KG1 (cell line): ENCODE data around the gene REEP3.
"Not testable (repeated sequence)": the region's sequence is repeated elsewhere in the genome, so short reads cannot be mapped to it uniquely, and the experiment has no call there.

Experiments
- DNase-seq: peaks from one replicate; lab custom pipeline; 2025; lab: John Stamatoyannopoulos, UW

Gene REEP3

DNA sequence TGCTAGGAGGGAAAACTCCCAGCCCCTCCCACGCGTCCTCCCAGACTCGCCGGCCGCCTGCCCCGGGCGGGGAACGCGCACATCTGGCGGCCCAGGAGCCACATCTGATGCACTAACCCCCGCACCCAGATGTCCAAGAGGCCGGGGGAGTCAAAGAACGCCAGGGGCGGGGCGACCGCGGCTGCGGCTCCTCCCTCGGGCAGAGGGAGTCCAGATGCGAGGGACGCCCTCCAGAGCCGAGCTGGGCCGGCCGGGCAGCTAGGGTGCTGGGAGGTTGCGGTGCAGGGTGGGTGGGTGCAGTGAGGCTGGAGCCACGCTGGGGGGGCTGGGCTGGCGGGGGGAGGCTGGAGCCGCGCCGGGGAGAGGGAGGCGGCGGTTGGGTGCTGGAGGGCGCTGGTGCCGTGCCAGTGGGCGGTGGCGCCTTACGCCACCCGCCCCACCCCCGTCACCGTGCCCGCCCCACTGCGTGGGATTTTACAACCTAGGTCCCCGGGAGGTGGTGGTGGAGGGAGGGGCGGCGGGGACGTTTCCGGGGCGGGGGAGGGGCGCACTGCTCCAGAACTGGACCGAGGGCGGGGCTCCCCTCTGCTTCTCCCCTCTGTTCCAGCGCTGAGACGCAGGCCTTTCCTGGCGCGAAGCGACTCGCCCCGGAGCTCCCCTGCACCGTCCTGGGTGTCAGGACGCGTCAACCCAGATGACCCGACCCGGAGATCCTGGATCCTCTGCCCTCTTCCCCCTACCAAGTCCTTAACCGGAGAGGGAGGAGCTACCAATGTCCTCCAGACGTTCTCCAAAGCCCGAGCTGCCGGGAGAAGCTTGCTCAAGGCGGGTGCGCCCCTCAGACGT is 109.1 kb downstream of the REEP3 start:
- peak; percentile 77 for DNase-seq

DNA sequence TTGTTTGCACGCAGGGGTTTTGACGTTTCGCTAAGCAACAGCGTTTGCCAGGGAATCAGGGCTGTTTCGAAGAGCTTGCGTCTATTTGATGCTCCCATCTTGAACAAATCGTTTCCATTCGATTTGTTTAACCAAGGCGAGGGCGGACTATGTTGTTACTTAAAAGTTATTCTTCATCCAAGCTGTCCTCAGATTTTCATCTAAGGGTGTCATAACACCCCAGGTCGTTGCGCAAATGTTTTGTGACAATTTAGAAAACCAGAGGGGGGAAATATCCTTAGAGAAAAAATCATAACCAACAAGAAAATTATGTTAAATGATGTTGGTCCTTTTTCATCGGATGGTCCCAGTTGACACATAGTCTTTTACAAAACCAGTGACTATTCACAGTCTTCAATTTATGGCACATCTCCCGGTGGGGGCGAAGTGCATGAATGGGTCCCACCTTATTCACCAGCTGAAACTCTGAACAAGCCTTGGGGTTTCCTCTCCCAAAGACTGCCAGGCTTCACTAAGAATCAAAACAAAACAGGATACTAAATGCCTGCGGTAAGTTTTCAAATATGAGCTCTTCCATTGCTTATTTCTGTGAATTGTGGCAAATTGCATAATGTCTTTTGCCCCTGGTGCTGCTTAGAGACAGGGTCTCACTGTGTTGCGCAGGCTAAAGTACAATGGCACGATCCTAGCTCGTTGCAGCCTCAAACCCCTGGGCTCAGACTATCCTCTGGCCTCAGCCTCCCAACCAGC is 109.9 kb downstream of the REEP3 start:
- DNase-seq = no peak

DNA sequence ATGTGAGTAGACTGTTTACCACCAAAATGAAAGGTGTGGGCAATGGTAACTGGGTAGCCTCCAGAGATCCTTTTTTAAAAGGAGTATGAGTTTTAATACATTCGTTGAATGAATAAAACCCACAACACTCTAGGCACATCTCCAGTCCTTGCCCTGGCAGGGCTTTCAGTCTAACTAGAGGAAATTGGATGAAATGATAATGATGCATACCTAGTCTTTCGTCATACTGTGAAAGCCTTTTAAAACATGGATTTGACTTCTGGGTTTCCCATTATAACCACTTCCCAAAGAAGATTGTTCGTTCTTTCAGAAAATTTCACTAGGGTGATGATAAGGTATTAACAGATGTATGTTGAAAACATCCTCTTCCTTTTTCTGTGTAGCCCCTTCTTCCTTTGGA is 110.8 kb downstream of the REEP3 start:
- DNase-seq = no peak

DNA sequence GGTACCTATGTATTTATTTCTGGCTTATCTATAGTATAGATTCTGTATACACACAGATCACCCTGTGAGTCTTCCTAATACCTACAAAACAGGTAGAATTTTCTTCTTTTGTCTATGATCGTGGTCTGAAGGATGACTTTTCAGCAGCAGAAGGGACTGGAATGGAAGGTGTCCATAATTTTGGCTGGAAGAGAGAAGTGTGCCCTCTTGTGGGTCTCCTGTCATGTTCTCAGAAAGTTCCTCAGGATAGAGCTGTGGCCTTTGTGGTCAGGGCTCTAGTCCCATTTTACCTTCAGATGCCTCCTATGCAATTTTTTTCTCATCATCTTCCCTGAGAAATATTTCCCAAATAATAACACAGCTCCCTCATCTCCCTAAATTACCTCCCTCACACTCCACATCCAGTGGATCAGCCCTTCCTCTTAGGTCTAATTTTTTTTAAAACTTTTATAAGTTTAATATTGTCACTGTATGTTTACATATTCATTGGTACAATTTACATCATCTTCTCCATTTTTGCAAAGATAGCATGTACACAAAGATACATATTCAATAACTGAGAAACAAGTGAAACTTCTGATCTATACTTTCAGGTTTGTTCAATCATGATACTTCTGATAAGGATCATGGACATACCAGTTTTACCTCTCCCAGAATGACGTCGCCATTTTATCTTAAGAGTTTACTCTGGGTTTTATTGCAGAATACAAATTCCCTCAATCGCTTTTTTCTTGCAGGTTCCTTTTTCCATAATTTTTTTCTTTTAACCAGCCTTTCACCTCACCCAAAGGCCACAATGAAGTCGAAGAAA is 112.7 kb downstream of the REEP3 start:
- DNase-seq = no peak

DNA sequence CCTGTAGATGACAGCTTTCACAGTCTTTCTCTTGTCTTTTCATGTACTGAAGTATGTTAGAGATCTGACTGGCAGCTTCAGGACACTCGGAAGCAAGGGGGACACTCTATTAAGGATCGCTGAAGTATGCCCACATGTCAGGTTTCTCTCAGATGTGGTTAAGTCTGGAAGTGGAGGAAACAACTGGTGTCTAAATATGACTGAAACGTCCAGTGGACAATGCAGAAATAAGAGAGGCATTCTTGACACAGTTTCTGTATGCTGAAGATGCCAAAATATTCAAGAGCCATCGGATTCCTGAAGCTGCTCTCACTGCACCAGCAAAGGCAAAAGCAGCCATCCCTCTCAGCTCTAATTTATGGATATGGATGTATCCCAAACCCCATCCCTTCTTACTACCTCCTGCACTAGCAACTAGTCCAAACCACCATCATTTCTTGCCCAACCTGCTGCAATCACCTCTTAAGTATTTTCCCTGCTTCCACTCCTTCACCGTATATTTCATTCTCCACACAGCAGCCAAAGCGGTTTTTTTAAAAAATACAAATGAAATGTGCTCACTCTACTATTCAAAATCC is 113.4 kb downstream of the REEP3 start:
- no peak for DNase-seq

DNA sequence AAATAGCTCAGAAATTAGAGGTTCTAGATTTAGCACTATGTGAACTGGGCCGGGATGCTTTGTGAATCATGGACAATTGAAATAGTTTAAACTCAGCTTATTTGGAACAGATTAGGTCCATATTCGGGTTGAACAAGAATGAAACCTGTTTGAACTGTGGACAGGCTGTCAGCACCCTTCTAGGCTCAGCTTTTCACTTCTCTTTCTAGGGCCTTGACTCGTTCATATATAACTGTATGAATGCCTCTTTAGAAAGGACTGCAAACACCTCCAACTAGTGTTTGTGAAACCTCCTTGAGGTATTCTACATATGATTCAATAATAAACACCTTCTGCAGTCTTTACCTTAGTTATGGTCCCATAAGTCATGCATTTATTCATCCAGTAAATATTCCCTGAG is 115.6 kb downstream of the REEP3 start:
- no peak for DNase-seq

DNA sequence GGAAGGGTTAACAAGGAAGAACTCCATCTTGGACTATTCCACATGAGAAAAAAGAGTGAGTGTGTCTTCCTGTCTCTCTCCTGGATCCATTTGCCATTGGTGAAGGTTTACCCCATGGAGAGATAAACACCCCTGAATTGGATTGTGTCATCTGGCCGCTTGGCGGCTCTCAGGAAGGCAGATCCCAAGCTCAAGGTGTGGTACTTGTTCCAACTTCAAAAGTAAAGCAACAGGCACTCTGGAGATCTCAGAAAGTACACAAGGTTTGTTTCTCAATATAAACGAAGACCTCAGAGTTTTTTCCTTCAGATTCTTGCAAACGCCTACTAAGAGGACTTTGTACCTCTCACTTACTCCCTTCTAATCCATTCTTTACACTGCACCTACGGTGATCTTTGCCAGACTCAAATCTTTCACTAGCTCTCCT is 116.7 kb downstream of the REEP3 start:
- no peak for DNase-seq

DNA sequence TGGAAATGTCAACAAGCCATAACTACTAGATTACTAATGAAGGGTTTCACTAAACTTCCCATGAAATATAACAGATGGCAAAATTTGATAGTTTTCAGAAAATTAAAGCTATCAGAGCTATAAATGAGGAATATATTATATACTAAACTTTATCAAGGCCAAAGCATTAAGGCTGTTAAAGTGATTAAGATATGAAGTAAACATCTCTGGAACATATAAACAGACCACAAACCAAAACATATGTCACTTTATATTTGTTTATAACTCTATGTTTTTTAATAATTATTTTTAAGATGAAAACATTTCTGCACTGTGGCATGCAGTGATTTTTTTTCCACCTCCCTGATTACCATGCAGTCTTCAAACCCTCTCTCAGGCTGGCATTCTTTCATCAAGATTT is 120.2 kb downstream of the REEP3 start:
- DNase-seq = no peak

DNA sequence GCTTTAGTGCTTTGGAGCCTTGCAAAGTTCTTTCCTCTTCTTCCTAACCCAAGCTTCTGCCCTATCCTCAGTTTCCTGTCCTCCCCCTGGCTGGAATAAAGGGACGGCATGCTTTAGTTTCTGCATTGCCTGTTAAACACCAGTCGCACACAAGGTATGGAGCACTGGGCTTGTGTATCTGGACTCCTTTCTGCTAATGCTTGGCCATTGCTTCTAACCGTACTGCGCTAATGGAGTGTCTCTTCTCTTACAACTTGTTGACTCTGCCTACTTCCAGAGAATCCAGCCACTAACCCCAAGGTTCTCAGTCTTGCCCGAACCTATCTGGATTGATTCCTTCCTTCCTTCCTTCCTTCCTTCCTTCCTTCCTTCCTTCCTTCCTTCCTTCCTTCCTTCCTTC is 120.6 kb downstream of the REEP3 start:
- no peak for DNase-seq

DNA sequence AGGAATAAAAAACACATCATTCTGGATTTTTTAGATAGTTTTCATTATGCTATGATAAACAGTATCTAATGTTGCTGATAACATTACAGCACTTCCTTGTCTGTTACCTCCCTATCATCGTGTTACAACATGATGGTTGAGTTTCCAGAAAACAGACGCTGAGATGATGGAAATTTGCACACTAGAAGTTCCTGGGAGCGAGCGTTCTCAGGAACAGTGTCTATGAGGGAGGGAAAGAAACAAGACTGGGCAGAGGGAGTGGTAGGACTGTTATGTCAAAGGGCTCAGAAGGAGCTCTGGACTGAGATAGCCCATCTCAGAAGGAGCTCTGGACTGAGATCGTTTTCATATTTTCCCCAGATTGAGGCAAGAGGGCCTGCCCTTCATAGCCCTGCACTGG is 121.6 kb downstream of the REEP3 start:
- DNase-seq = no peak

DNA sequence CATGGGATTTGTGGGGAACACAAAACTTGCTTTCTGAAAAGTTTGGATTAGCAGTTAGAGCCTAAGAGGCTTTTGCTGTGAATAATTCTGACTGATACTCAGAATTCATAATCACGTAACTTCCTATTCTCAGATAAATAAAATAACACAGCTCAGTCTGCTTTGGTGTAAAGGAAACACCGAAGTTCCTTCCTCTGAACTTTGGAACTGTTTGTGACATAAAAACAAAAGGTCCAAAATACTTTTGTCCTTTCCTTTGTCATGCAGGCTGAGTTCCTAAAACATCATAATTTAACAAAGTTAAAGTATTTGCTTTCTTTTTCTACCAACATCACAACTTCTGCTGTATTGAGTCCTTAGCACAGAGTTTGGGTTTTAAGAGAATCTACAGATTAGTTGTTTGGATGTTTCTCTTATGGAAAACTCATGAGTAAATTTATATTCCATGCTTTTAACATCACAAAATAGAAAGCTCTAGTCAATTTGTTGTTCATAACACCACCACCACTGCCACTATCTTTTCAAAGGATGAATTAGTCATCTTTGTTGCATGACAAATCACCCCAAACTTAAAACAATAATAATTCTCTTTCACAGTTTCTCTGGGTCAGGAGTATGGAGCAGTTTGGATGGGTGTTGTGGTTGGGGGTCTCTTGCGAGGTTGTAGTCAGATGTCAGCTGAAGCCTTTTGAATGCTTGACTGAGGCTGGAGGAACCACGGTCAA is 123.4 kb downstream of the REEP3 start:
- no peak for DNase-seq

DNA sequence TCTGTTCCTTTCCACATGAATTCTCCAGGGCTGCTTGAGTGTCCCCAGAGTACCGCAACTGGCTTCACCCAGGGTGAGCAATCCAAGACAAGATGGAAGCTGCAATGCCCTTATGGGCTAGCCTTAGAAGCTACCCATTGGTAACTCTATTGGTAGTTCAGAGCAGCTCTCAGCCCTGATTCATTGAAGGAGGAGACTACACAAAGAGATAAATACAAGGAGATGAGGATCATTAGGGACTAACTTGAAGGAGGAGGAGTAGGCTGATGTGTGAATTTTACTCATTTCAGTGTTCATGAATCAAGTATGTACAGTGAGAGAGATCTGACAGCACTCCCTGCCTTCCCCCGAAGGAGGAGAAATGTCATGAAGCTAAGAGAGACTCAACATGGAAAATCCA is 124.0 kb downstream of the REEP3 start:
- no peak for DNase-seq

DNA sequence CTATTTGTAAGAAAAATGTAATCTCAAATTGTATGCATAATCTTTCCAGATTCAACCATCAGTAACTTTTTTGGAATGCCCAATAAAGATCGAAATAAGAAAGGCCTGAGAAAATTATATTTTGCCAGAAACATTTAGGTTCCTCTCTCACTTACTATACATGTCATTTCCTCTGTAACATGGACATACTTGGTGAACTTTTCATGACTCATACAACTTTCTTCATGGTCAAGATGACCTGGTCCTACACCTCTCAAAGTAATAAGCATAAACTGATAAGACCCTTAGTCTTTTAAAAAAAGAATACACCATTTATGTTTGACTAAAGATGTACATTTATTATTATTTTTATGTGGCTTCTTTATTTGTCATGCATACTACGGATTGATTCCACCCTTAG is 125.3 kb downstream of the REEP3 start:
- DNase-seq = no peak

DNA sequence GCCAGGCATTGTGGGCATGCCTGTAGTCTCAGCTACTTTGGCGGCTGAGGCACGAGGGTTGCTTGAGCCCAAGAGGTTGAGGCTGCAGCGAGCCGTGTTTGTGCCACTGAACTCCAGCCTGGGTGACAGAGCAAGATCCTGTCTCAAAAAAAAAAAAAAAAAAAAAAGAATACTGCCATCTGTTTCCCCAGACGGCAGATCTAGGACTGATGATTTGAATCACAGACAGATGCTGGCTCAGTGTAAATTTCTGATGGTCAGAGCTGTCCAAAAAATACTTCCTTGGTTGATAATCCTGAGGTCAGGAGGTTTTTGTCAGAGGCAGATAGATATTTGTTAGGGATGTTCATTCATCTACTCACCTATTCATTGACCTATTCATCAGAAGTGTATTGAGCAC is 130.7 kb downstream of the REEP3 start:
- no peak for DNase-seq

DNA sequence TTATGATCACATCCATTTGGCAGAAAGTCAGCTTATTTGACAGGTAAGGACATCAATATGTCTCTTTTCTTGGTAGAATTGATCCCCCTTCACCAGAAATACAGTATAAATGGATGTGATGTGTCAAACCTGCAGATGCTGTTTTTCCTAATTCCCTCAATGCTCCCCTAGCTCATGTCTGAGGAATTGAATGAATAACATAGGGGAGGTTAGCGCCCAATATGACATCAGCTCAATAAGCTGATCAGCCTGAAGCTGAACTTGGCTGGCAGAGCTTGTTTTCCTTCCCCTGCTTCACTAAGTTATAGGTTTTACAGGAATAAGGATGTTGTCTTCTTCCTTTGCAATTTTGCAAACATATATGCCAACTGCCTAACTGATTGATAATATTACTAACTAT is 132.5 kb downstream of the REEP3 start:
- DNase-seq = no peak

DNA sequence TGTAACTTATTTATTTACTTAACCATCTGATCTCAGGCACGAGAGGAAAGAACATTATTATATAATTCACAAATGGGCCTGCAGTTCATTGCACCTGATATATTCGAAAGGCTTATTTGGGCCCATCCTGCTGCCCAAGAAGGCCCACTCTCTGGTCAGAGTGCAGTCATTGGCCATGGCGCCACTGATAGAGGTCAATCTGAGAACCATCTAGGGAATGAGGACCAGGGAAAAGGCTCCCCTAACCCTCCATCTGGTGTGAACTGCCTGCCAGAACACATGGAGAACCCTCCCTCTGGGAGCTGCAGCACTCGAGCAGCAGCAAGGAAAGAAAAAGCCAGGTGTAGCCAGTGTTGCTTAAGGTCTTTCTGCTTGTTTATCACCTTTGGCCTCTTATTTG is 136.6 kb downstream of the REEP3 start:
- no peak for DNase-seq

DNA sequence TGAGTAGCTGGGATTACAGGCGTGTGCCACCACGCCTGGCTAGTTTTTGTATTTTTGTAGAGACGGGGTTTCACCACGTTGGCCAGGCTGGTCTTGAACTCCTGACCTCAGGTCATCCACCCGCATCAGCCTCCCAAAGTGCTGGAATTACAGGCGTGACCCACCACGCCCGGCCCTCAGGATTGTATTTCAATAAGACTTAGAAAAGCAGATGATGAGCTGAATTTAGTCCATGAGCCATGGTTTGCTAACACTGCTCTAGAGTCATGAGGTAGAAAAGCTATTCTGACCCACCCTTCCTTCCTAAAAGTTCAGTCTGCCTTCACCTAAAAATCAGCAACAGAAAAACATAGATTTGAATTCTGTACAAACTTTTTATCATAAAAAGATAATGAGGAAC is 139.7 kb downstream of the REEP3 start:
- not testable (repeated sequence) for DNase-seq

DNA sequence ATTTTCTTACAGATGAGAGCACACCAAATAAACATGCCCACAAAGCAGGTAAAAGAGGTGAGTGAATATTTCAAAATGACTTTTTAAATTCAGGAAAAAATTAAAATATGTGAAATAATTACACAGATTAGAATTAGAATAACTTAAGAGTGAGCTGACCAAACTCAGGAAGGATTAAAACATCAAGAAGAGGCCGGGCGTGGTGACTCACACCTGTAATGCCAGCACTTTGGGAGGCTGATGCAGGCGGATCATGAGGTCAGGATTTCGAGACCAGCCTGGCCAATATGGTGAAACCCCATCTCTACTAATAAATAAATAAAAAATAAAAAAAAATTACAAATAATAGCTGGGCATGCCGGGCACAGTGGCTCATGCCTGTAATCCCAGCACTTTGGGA is 140.1 kb downstream of the REEP3 start:
- no peak for DNase-seq

DNA sequence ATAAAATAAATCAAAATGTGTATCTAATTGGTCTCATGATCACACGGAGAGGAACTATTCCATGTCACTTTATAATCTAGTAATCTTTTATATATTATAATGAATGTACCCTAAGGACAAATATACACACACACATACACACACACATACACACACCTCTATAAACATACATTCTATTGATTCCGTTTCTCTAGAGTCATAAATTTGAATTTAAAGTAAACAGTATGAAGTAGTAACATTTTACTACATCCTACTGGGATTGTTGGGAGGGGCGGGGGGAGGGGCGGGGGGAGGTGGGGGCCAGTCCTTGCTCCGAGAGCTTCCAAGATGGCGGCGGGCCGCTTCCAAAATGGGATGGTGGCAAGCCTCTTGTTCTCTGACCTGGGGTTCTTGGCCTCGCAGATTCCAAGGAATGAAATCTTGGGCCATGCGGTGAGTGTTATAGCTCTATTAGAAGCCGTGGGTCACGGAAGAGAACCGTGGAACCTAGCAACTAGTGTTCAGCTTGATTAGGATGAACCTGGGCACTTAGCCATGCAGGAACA is 143.2 kb downstream of the REEP3 start:
- DNase-seq = no peak

DNA sequence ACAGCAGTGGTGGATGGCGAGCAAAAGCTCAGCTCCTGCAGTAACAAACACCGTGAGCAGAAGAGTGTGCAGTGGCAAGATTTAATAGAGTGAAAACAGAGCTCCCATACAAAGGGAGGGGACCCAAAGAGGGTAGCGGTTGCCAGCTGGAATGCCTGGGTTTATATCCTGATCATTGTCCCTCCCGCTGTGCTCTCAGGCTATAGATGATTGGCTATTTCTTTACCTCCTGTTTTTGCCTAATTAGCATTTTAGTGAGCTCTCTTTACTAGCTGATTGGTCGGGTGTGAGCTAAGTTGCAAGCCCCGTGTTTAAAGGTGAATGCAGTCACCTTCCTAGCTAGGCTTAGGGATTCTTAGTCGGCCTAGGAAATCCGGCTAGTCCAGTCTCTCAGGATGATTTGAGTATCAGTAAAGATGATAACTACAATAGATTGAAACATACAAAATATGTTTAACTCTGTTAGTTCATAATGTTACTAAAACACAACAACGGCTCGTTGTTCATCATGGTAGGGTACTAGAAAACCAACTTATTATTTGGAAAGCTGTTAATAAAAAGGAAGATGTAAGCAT is 143.9 kb downstream of the REEP3 start:
- not testable (repeated sequence) for DNase-seq

DNA sequence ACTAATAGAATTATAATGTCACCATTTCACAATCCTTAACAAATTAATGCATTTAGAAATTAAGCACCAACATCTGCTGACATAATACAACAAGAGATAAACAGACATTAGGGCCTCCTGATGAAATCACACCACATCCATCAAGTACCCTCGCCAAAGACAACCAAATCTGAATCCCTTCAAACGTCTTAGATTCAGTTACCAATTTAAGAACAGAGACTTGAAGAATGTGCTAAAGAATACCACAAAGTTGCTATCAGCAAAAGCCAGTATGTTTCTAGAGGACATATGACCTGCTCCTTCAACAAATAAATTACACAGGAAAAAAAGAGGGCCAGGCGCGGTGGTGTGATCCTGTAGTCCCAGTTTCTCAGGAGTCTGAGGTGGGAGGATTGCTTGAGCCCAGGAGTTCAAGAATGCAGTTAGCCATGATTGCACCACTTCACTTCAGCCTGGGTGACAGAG is 144.5 kb downstream of the REEP3 start:
- DNase-seq = no peak
